ENCODE data around the gene SLC22A1. TPM values are rescaled to one million over a fixed set of nuclear protein-coding genes. Genes with fewer than 3 reads are reported as not detected.

The SLC22A1 gene
- total RNA-seq, 1 experiment from 2014 or later = 0.39 TPM

DNA sequence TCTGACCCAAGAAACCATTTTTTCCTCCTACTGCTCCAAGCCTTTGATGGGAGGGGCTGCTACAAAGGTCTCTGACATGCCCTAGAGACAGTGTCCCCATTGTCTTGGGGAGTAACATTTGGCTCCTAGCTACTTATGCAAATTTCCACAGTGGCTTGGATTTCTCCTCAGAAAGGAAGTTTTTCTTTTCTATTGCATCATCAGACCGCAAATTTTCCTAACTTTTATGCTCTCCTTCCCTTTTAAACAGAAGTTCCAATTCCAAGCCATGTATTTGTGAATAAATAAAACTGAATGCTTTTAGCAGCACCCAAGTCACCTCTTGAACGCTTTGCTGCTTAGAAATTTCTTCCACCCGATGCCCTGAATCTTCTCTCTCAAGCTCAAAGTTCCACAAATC is 86.0 kb downstream of the SLC22A1 start:
- Histone ChIP-seq H3K23ac (ENCODE audit: insufficient read length, low read depth, low read length) (no peak overlapping the region), H3K9me3 (ENCODE audit: control insufficient read depth, low read depth, low read length) (peaks cover 19% of the 10 kb centered on the region), H2BK15ac (ENCODE audit: low read depth, low read length) (no peak overlapping the region), H4K5ac (ENCODE audit: insufficient read length, low read depth, low read length) (no peak overlapping the region), H4K91ac (ENCODE audit: insufficient read length, low read depth, low read length) (no peak overlapping the region), H2BK5ac (ENCODE audit: insufficient read length, low read length) (no peak overlapping the region), H3K18ac (ENCODE audit: insufficient read length, low read depth, low read length) (no peak overlapping the region), H3K4ac (ENCODE audit: low read depth, low read length) (no peak overlapping the region), H3K56ac (ENCODE audit: insufficient read length, low read depth, low read length) (no peak overlapping the region), H3K23me2 (ENCODE audit: insufficient read length, low read depth, low read length, poor library complexity, severe bottlenecking) (no peaks in the 10 kb centered on the region), H2BK12ac (ENCODE audit: insufficient read length, low read depth, low read length) (no peak overlapping the region), H3K79me2 (ENCODE audit: insufficient read depth, low read length) (no peaks in the 10 kb centered on the region), H3K79me1 (ENCODE audit: insufficient read depth, low read depth, low read length, poor library complexity, severe bottlenecking) (no peaks in the 10 kb centered on the region), H3T11ph (ENCODE audit: low read length) (no peak overlapping the region), H3K4me1 (ENCODE audit: insufficient read depth, low read length) (no peaks in the 10 kb centered on the region), H4K20me1 (ENCODE audit: control insufficient read depth, insufficient read depth, insufficient read length) (no peaks in the 10 kb centered on the region), H3K4me2 (ENCODE audit: insufficient read depth, insufficient read length, low read length) (no peak overlapping the region), H4K8ac (replicated peaks; ENCODE audit: insufficient read length, low read depth, low read length) (no peak overlapping the region), H3K9ac (ENCODE audit: extremely low read depth, insufficient read length, low read length) (no peak overlapping the region), H3K27ac (ENCODE audit: insufficient read length, low read depth, low read length) (no peak overlapping the region), H2BK20ac (ENCODE audit: low read depth, low read length, poor library complexity, severe bottlenecking) (no peak overlapping the region), H3K14ac (ENCODE audit: insufficient read depth, low read length) (no peak overlapping the region), H2AFZ (ENCODE audit: low read length) (no peak overlapping the region), H2BK120ac (ENCODE audit: low read depth, low read length, poor library complexity, severe bottlenecking) (no peak overlapping the region), H3K27me3 (ENCODE audit: insufficient read depth, low read length) (no peaks in the 10 kb centered on the region), H2AK5ac (ENCODE audit: insufficient read length, low read length) (no peak overlapping the region)
- TF ChIP-seq, protein P1, sequence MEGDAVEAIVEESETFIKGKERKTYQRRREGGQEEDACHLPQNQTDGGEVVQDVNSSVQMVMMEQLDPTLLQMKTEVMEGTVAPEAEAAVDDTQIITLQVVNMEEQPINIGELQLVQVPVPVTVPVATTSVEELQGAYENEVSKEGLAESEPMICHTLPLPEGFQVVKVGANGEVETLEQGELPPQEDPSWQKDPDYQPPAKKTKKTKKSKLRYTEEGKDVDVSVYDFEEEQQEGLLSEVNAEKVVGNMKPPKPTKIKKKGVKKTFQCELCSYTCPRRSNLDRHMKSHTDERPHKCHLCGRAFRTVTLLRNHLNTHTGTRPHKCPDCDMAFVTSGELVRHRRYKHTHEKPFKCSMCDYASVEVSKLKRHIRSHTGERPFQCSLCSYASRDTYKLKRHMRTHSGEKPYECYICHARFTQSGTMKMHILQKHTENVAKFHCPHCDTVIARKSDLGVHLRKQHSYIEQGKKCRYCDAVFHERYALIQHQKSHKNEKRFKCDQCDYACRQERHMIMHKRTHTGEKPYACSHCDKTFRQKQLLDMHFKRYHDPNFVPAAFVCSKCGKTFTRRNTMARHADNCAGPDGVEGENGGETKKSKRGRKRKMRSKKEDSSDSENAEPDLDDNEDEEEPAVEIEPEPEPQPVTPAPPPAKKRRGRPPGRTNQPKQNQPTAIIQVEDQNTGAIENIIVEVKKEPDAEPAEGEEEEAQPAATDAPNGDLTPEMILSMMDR (conservative IDR thresholded peaks at IDR 0.05) = no peak
- Mint-ChIP-seq H3K27me3 (ENCODE audit: low read depth) (peaks cover 4% of the 10 kb centered on the region; the same call in 1 of the 2 replicates), H3K4me3 (no peak overlapping the region), H3K4me1 (peaks cover 7 to 10% of the 10 kb centered on the region in 2 experiments), H3K27ac (peak overlapping the region in 1 of 3 experiments; percentile 17; a peak in 2 of 7 replicates), H3K9me3 (peaks cover 42 to 48% of the 10 kb centered on the region in 2 experiments), H3K36me3 (ENCODE audit: insufficient read depth in 1 of 3, low read depth in 3 of 3) (peaks cover 25 to 44% (median 29%) of the 10 kb centered on the region in 3 experiments)
- no peak for DNase-seq
- WGBS (ENCODE audit: extremely low coverage, insufficient read length, low lambda C conversion rate) = no CpG with 5 or more reads among the region's 3 CpGs

Other genes starting within 250 kb of the SLC22A1 start
- gene MAS1, start 230.8 kb upstream of the SLC22A1 start, total RNA-seq (2021) = 0.02 TPM in 2 replicates
- 62.9 and 66.7 TPM in 2 replicates for gene IGF2R, start 152.7 kb upstream of the SLC22A1 start, total RNA-seq (2021)
- 0.86 and 1.0 TPM in 2 replicates for gene SLC22A2, start 137.0 kb downstream of the SLC22A1 start, total RNA-seq (2021)
- 2.7 and 2.8 TPM in 2 replicates for gene SLC22A3, start 226.6 kb downstream of the SLC22A1 start, total RNA-seq (2021)

Data from H9 (cell line).